C4-2B (cell line): ENCODE results near the gene ZNF366.

ENCODE experiments used
- ZFX ChIP-seq: fragments of 450-650 bp; IDR thresholded peaks from 2 replicates; pipeline ENCODE4 v1.6.1; 2017
- TF ChIP-seq, protein P1 (sequence below): fragments of 450-650 bp; conservative IDR thresholded peaks from 2 replicates; pipeline ENCODE4 v1.5.1; 2017; ENCODE audit warnings: mild to moderate bottlenecking

GRCh38 chr5:72428669-72429068 is 78.5 kb downstream of the ZNF366 start:
- TF ChIP-seq, protein P1, sequence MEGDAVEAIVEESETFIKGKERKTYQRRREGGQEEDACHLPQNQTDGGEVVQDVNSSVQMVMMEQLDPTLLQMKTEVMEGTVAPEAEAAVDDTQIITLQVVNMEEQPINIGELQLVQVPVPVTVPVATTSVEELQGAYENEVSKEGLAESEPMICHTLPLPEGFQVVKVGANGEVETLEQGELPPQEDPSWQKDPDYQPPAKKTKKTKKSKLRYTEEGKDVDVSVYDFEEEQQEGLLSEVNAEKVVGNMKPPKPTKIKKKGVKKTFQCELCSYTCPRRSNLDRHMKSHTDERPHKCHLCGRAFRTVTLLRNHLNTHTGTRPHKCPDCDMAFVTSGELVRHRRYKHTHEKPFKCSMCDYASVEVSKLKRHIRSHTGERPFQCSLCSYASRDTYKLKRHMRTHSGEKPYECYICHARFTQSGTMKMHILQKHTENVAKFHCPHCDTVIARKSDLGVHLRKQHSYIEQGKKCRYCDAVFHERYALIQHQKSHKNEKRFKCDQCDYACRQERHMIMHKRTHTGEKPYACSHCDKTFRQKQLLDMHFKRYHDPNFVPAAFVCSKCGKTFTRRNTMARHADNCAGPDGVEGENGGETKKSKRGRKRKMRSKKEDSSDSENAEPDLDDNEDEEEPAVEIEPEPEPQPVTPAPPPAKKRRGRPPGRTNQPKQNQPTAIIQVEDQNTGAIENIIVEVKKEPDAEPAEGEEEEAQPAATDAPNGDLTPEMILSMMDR = no peak
- TF ChIP-seq ZFX = no peak
